Mucosa of descending colon (tissue), 3 donors: ENCODE results near the gene NKX2-4. TPM values are rescaled to one million over a fixed set of nuclear protein-coding genes. Genes with fewer than 3 reads are reported as not detected.
A peak's percentile ranks its signal among the peaks of the same experiment; 100 is the strongest.

Experiments
- ATAC-seq: fragments of 200-7000 bp; cut with Tn5 transposase; one replicate; pipeline ENCODE4 v1.9.1; 2020; ENCODE audit warnings: mild to moderate bottlenecking, moderate library complexity
- DNase-seq, 3 donors: peaks; one replicate each; pipeline ENCODE4 v3.0.0-alpha.2; 2020
- H3K36me3 ChIP-seq: fragments of 200-600 bp; one replicate; pipeline ENCODE4 v1.8.0; 2021; ENCODE audit warnings: low read depth, mild to moderate bottlenecking
- H3K4me1 ChIP-seq: fragments of 200-600 bp; one replicate; pipeline ENCODE4 v1.8.0; 2021; ENCODE audit warnings: low read depth, mild to moderate bottlenecking
- H3K4me3 ChIP-seq: fragments of 200-600 bp; one replicate; pipeline ENCODE4 v1.8.0; 2021; ENCODE audit warnings: mild to moderate bottlenecking
- H3K9me3 ChIP-seq: fragments of 200-600 bp; one replicate; pipeline ENCODE4 v1.8.0; 2021; ENCODE audit warnings: mild to moderate bottlenecking
- CTCF ChIP-seq: fragments of 200-600 bp; IDR thresholded peaks from one replicate; pipeline ENCODE4 v1.8.0; 2022; ENCODE audit warnings: antibody characterized with exemption, mild to moderate bottlenecking
- intact Hi-C, 2 donors: fragments of 100-400 bp; cut with DNase I in 1 of 2; cut with micrococcal nuclease in 1 of 2; formaldehyde crosslinking; loops; one replicate each; pipeline versions ENCODE4 v1.11.0 to v1.11.1; 2022; cut with DNase I, micrococcal nuclease
- total RNA-seq, 3 donors: library from RNA; stranded (reverse); fragmentation: NEBNext Ultra II Directional in 2 of 3; extraction: Animal tissue kit (Norgen Biotek cat#: 25700) in 2 of 3; gene quantifications; one replicate each; pipeline versions ENCODE4 v1.2.1 to v1.2.4, GENCODE V29; 2021 to 2023
- donor health status: DM: no; HTN: no; CAD: no; lungs with moderate emphysema.
- donor health status: DM: no; HTN: no; CAD: no.
- donor health status: DM: no; HTN: yes; CAD: no.

The NKX2-4 gene
- total RNA-seq, 3 donors from 2014 or later: not detected

- no peak overlapping the region for H3K4me3 ChIP-seq
- intact Hi-C loops: no loop called here
- no peaks in the 10 kb centered on the region for H3K36me3 ChIP-seq
- no peak for TF ChIP-seq CTCF
- DNase-seq (peak in 1 of 3 donors; percentile 21), ATAC-seq (no peak)
- H3K4me1 ChIP-seq: peaks cover 4% of the 10 kb centered on the region
- no peaks in the 10 kb centered on the region for H3K9me3 ChIP-seq
Observed at GRCh38 chr20:21391185-21391971, 5.9 kb downstream of the NKX2-4 start.

GRCh38 chr20:21390768-21391167, 6.6 kb downstream of the NKX2-4 start:
- TF ChIP-seq CTCF: no peak
- DNase-seq (no peak), ATAC-seq (no peak)
- no peaks in the 10 kb centered on the region for H3K36me3 ChIP-seq
- intact Hi-C loops: no loop called here
- no peaks in the 10 kb centered on the region for H3K9me3 ChIP-seq
- no peak overlapping the region for H3K4me3 ChIP-seq
- no peaks in the 10 kb centered on the region for H3K4me1 ChIP-seq

- H3K9me3 ChIP-seq: no peaks in the 10 kb centered on the region
- no peak overlapping the region for H3K4me3 ChIP-seq
- no peak for ATAC-seq
- DNase-seq: no peak
- no peak for TF ChIP-seq CTCF
- no peaks in the 10 kb centered on the region for H3K36me3 ChIP-seq
- intact Hi-C loops: no loop called here
- no peaks in the 10 kb centered on the region for H3K4me1 ChIP-seq
Observed at GRCh38 chr20:21389368-21389767, 8.0 kb downstream of the NKX2-4 start.

- Histone ChIP-seq H3K36me3 (no peaks in the 10 kb centered on the region), H3K4me1 (no peaks in the 10 kb centered on the region), H3K9me3 (no peaks in the 10 kb centered on the region), H3K4me3 (no peak overlapping the region)
- ATAC-seq (no peak), DNase-seq (no peak)
- no peak for TF ChIP-seq CTCF
- intact Hi-C loops: no loop called here
Observed at GRCh38 chr20:21388566-21388965, 8.8 kb downstream of the NKX2-4 start.

- ATAC-seq (no peak), DNase-seq (no peak)
- no peak overlapping the region for H3K4me3 ChIP-seq
- no peaks in the 10 kb centered on the region for H3K36me3 ChIP-seq
- TF ChIP-seq CTCF: no peak
- intact Hi-C loops: no loop called here
- no peaks in the 10 kb centered on the region for H3K9me3 ChIP-seq
- no peaks in the 10 kb centered on the region for H3K4me1 ChIP-seq
Observed at GRCh38 chr20:21387528-21387927, 9.8 kb downstream of the NKX2-4 start.
